Colon (tissue), 2 donors: Measurements from ENCODE around the gene PHF1.

Experiments
- FAIRE-seq: peaks from 2 replicates; lab custom pipeline; 2012; peaks lifted over from hg19 to GRCh38; lab: Jason Lieb, UNC
- donor health status: control.
- donor health status: control.

The PHF1 gene

DNA sequence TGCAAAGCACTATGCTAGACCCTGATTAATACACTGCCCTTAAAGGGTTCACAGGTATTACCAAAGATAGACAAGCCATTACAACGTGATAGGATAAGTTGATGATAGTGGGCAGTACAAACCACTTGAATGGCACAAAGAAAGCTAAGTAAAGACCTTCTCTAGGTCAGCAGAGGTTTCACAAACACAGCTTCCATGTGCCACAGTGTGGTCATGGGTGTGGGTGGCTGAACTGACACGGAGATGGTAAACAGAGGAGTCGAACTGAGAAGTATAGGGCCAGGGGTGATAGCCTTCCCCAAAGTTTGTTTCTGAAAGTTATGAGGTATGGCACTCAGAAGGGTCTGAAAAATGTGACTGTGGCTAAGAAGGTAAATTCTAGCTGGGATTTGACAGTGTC lies 47.9 kb downstream of the PHF1 start:
- FAIRE-seq: no peak

- FAIRE-seq: no peak
Observed at GRCh38 chr6:33459226-33459625, 48.4 kb downstream of the PHF1 start.
